Upper lobe of left lung (tissue), 6 donors: ENCODE data around the gene PTH2R. TPM values are rescaled to one million over a fixed set of nuclear protein-coding genes. Genes with fewer than 3 reads are reported as not detected.

Experiments used
- ATAC-seq, 2 donors: fragments of 200-7000 bp; cut with Tn5 transposase; one replicate each; pipeline ENCODE4 v1.9.1; 2022; ENCODE audit warnings: mild to moderate bottlenecking in 2 of 2, moderate library complexity in 2 of 2; ENCODE audit not compliant: low FRiP score in 2 of 2
- DNase-seq, 2 donors: peaks; one replicate each; pipeline ENCODE4 v3.0.0-alpha.2; 2019 to 2020
- H3K27ac ChIP-seq, 4 donors: fragments of 200-600 bp; sonication (generic); one replicate each; pipeline ENCODE4 v1.5.1; 2016 to 2019
- H3K27me3 ChIP-seq, 4 donors: fragments of 200-600 bp; sonication (generic); one replicate each; pipeline ENCODE4 v1.5.1; 2017 to 2019
- H3K36me3 ChIP-seq, 4 donors: fragments of 200-600 bp; sonication (generic); one replicate each; pipeline ENCODE4 v1.5.1; 2016 to 2019
- H3K4me1 ChIP-seq, 4 donors: fragments of 200-600 bp; sonication (generic); one replicate each; pipeline ENCODE4 v1.5.1; 2018 to 2019
- H3K4me3 ChIP-seq, 4 donors: fragments of 200-600 bp; sonication (generic); one replicate each; pipeline ENCODE4 v1.5.1; 2017 to 2019; ENCODE audit warnings: mild to moderate bottlenecking in 2 of 4, moderate library complexity in 1 of 4
- H3K9me3 ChIP-seq, 4 donors: fragments of 200-600 bp; sonication (generic); one replicate each; pipeline ENCODE4 v1.5.1; 2018 to 2019
- CTCF ChIP-seq, 6 experiments: fragments of 450-650 bp in 4 of 6; fragments of 200-600 bp in 2 of 6; sonication (generic) in 2 of 6; IDR thresholded peaks; one replicate each; pipeline ENCODE4 v1.5.1; 2016 to 2019; ENCODE audit warnings: antibody characterized with exemption in 6 of 6
- EP300 ChIP-seq, 4 donors: sonication (generic); formaldehyde crosslinking; IDR thresholded peaks; one replicate each; pipeline ENCODE4 v1.5.1; 2017; ENCODE audit warnings: antibody characterized with exemption in 4 of 4, control low read depth in 2 of 4
- POLR2A ChIP-seq, 4 donors: fragments of 450-650 bp; IDR thresholded peaks; one replicate each; pipeline ENCODE4 v1.5.1; 2016 to 2017; ENCODE audit warnings: antibody characterized with exemption in 4 of 4, mild to moderate bottlenecking in 2 of 4
- POLR2AphosphoS5 ChIP-seq, 2 donors: sonication (generic); formaldehyde crosslinking; IDR thresholded peaks; one replicate each; pipeline ENCODE4 v1.5.1; 2017; ENCODE audit warnings: antibody characterized with exemption in 2 of 2
- WGBS, 2 donors: methylation state at CpG; one replicate each; pipeline ENCODE4 v1.1.5; 2017 to 2018; 5-methylcytosine and 5-hydroxymethylcytosine counted together
- total RNA-seq, 6 donors: library from RNA; depleted of rRNA in 4 of 6; stranded (reverse); fragments of >200 nt in 4 of 6; gene quantifications; one replicate each; pipeline versions ENCODE4 v1.1.0 to v1.2.1, GENCODE V29; 2016 to 2021
- donor health status: DM: no; HTN: no; CAD: no; lungs with moderate emphysema.
- donor health status: DM: no; HTN: yes; CAD: no; lungs with severe emphysema.

The PTH2R gene
- total RNA-seq, 6 donors from 2014 or later: 0.30 to 2.1 (median 0.40) TPM; not detected in 2

- 58 to 75% methylated on average over 2 of the region's 2 CpGs for whole genome bisulfite sequencing, 2 donors
- TF ChIP-seq POLR2AphosphoS5 (IDR thresholded peaks at IDR 0.05) (no peak), CTCF (IDR thresholded peaks at IDR 0.05) (no peak), EP300 (IDR thresholded peaks at IDR 0.05) (no peak), POLR2A (IDR thresholded peaks at IDR 0.05) (no peak)
- H3K4me3 ChIP-seq: no peak overlapping the region
- no peaks in the 10 kb centered on the region for H3K9me3 ChIP-seq
- no peaks in the 10 kb centered on the region for H3K36me3 ChIP-seq
- no peaks in the 10 kb centered on the region for H3K27me3 ChIP-seq
- no peaks in the 10 kb centered on the region for H3K4me1 ChIP-seq
- no peak overlapping the region for H3K27ac ChIP-seq
- DNase-seq: no peak
- ATAC-seq: no peak
Measured at GRCh38 chr2:208451061-208451460, 44.5 kb downstream of the PTH2R start.

DNA sequence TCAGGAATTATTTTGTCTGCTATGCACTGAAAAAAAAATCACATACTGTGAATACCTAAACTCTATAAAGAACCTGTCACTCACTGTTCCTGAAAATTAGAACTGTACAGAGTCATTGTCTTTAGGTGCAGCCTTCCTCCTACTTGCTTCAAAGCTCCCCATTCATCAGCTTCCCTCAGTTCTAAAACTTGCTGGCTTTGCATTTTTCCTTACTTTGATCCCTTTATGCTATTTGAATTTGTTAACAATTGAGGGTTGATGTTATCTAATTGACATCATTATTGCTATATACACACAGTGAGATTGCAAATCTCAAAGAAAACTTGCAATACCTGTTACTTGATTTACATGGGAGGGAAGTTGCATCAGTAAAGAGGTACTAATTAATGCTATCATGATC lies 48.3 kb downstream of the PTH2R start:
- no peak overlapping the region for H3K4me3 ChIP-seq
- no peak for ATAC-seq
- no peak for DNase-seq
- no peaks in the 10 kb centered on the region for H3K9me3 ChIP-seq
- no peaks in the 10 kb centered on the region for H3K27me3 ChIP-seq
- H3K4me1 ChIP-seq: no peaks in the 10 kb centered on the region
- no peak for TF ChIP-seq POLR2AphosphoS5 (IDR thresholded peaks at IDR 0.05)
- TF ChIP-seq EP300 (IDR thresholded peaks at IDR 0.05): no peak
- TF ChIP-seq CTCF (IDR thresholded peaks at IDR 0.05): no peak
- no peak for TF ChIP-seq POLR2A (IDR thresholded peaks at IDR 0.05)
- H3K27ac ChIP-seq: no peak overlapping the region
- no peaks in the 10 kb centered on the region for H3K36me3 ChIP-seq

DNA sequence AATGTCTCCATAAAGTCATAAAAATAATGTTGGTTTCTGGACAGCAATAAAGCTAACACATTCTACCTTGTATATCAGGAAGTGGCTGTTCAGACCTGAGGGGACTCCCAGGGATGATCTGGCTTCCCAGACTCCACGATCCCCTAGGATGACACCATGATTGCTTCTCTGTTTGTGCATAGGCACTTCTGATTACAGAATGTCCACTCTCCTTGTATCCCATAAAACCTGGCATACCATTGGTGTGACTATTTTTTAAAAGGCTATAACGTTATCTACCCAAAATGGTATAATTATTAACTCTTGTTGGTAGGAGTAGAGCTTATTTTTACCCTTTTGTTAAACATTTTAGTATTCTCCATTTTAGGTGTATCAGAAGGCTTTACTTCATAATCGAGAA lies 57.1 kb downstream of the PTH2R start:
- Histone ChIP-seq H3K9me3 (no peaks in the 10 kb centered on the region), H3K27me3 (no peaks in the 10 kb centered on the region), H3K4me3 (no peak overlapping the region), H3K27ac (no peak overlapping the region), H3K36me3 (no peaks in the 10 kb centered on the region), H3K4me1 (peaks cover 0 to 3% (median 0%) of the 10 kb centered on the region in 4 donors)
- TF ChIP-seq POLR2AphosphoS5 (IDR thresholded peaks at IDR 0.05) (no peak), CTCF (IDR thresholded peaks at IDR 0.05) (no peak), EP300 (IDR thresholded peaks at IDR 0.05) (no peak), POLR2A (IDR thresholded peaks at IDR 0.05) (no peak)
- DNase-seq (no peak), ATAC-seq (no peak)
- WGBS, 2 donors: 54 to 72% methylated on average over 3 of the region's 3 CpGs

- Histone ChIP-seq H3K9me3 (no peaks in the 10 kb centered on the region), H3K27me3 (no peaks in the 10 kb centered on the region), H3K36me3 (no peaks in the 10 kb centered on the region), H3K4me3 (no peak overlapping the region), H3K4me1 (peaks cover 0 to 3% (median 0%) of the 10 kb centered on the region in 4 donors), H3K27ac (no peak overlapping the region)
- DNase-seq: no peak
- ATAC-seq: no peak
- TF ChIP-seq CTCF (IDR thresholded peaks at IDR 0.05) (no peak), EP300 (IDR thresholded peaks at IDR 0.05) (no peak), POLR2AphosphoS5 (IDR thresholded peaks at IDR 0.05) (no peak), POLR2A (IDR thresholded peaks at IDR 0.05) (no peak)
- 74% methylated on average over 7 to 8 of the region's 8 CpGs for WGBS, 2 donors
Measured at GRCh38 chr2:208464205-208464604, 57.6 kb downstream of the PTH2R start.

- no peak for DNase-seq
- Histone ChIP-seq H3K27ac (no peak overlapping the region), H3K36me3 (no peaks in the 10 kb centered on the region), H3K9me3 (peaks cover 0 to 4% (median 0%) of the 10 kb centered on the region in 4 donors), H3K4me1 (peaks cover 0 to 3% (median 0%) of the 10 kb centered on the region in 4 donors), H3K27me3 (no peaks in the 10 kb centered on the region), H3K4me3 (no peak overlapping the region)
- WGBS, 2 donors: 45 to 53% methylated on average over 6 of the region's 6 CpGs
- ATAC-seq: peak in 1 of 2 donors; percentile 85
- no peak for TF ChIP-seq EP300 (IDR thresholded peaks at IDR 0.05)
- TF ChIP-seq POLR2A (IDR thresholded peaks at IDR 0.05): no peak
- TF ChIP-seq CTCF (IDR thresholded peaks at IDR 0.05): peak in 3 of 6 experiments; percentile 33 to 46 (median 42)
- no peak for TF ChIP-seq POLR2AphosphoS5 (IDR thresholded peaks at IDR 0.05)
Measured at GRCh38 chr2:208466151-208466919, 59.7 kb downstream of the PTH2R start.
